GM12874 (cell line): ENCODE results near the gene ENTPD6.

ENCODE experiments used
- CTCF ChIP-seq: IDR thresholded peaks from 2 replicates; pipeline ENCODE4 v1.5.1; 2011; ENCODE audit warnings: low read depth, mild to moderate bottlenecking, control low read depth, low read length, moderate library complexity; ENCODE audit not compliant: insufficient read depth

ENTPD6 gene

GRCh38 chr20:25252686-25253421, 57.3 kb downstream of the ENTPD6 start:
- no peak for TF ChIP-seq CTCF

- TF ChIP-seq CTCF: no peak
Measured at GRCh38 chr20:25253606-25254275, 58.2 kb downstream of the ENTPD6 start.

- TF ChIP-seq CTCF: no peak
Measured at GRCh38 chr20:25254571-25254970, 59.1 kb downstream of the ENTPD6 start.

GRCh38 chr20:25254986-25255680, 59.6 kb downstream of the ENTPD6 start:
- TF ChIP-seq CTCF: no peak

- TF ChIP-seq CTCF: no peak
Measured at GRCh38 chr20:25256226-25256859, 60.8 kb downstream of the ENTPD6 start.

- TF ChIP-seq CTCF: no peak
Measured at GRCh38 chr20:25257130-25257529, 61.6 kb downstream of the ENTPD6 start.

- no peak for TF ChIP-seq CTCF
Measured at GRCh38 chr20:25257756-25258475, 62.4 kb downstream of the ENTPD6 start.
